Measurements from ENCODE around the gene PARD6B.

The PARD6B gene

GRCh38 chr20:50794181-50794845 is 62.9 kb downstream of the PARD6B start:
- ChIA-PET CTCF (interaction anchor here (0.7 to 10.5 kb wide), 76 partner anchors 8 to 820 kb away, joined by 3 to 220 read pairs (median 5); partner anchors contain the start of genes ADNP, DPM1, MOCS3 and PARD6B), POLR2A (interaction anchor here (0.6 to 1.1 kb wide), 3 partner anchors 10 to 164 kb away, joined by 4 to 9 read pairs (median 4); partner anchors contain the start of genes ADNP and DPM1)
- DNase-seq (ENCODE audit: extremely low spot score), result no peak
- TF ChIP-seq CTCF (IDR thresholded peaks at IDR 0.05; ENCODE audit: control extremely low read depth, extremely low read depth, low read depth, missing control alignments), result no peak

- peak; percentile 98 for TF ChIP-seq CTCF (IDR thresholded peaks at IDR 0.05; ENCODE audit: control extremely low read depth, extremely low read depth, low read depth, missing control alignments)
- POLR2A ChIA-PET, result interaction anchor here (0.6 to 1.1 kb wide), 3 partner anchors 9 to 163 kb away, joined by 4 to 9 read pairs (median 4); partner anchors contain the start of genes ADNP and DPM1
- DNase-seq (ENCODE audit: extremely low spot score), result peak; percentile 95
- CTCF ChIA-PET, result interaction anchor here (0.7 to 10.5 kb wide), 75 partner anchors 9 to 820 kb away, joined by 3 to 220 read pairs (median 5); partner anchors contain the start of genes ADNP, DPM1, MOCS3 and PARD6B
These were observed 63.7 kb downstream of the PARD6B start, which contains the start of gene BCAS4 for GRCh38 chr20:50794846-50795634. BCAS4 (plus strand) TSS chr20:50795061; CDS start chr20:50795084, 23 bp downstream.

- ChIA-PET POLR2A (no interaction called here), CTCF (interaction anchor here (1.1 to 10.5 kb wide), 3 partner anchors 14 to 131 kb away, joined by 3 to 220 read pairs (median 4); partner anchors contain the start of gene ADNP)
- TF ChIP-seq CTCF (IDR thresholded peaks at IDR 0.05; ENCODE audit: control extremely low read depth, extremely low read depth, low read depth, missing control alignments), result no peak
- no peak for DNase-seq (ENCODE audit: extremely low spot score)
These were observed 65.8 kb downstream of the PARD6B start for GRCh38 chr20:50797142-50797541.

GRCh38 chr20:50798650-50799049 is 67.3 kb downstream of the PARD6B start:
- POLR2A ChIA-PET, result no interaction called here

GRCh38 chr20:50799176-50799889 is 68.0 kb downstream of the PARD6B start:
- no peak for DNase-seq (ENCODE audit: extremely low spot score)
- no peak for TF ChIP-seq CTCF (IDR thresholded peaks at IDR 0.05; ENCODE audit: control extremely low read depth, extremely low read depth, low read depth, missing control alignments)
- ChIA-PET POLR2A (no interaction called here), CTCF (interaction anchor here (1.0 to 4.5 kb wide), 8 partner anchors 9 to 130 kb away, joined by 3 to 22 read pairs (median 6); no protein-coding TSS in a partner anchor)

More at GRCh38 chr20:50798650-50799049, 67.3 kb downstream of the PARD6B start:
- CTCF ChIA-PET, result interaction anchor here (0.6 to 4.5 kb wide), 6 partner anchors 8 to 130 kb away, joined by 3 to 22 read pairs (median 7); no protein-coding TSS in a partner anchor
- no peak for TF ChIP-seq CTCF (IDR thresholded peaks at IDR 0.05; ENCODE audit: control extremely low read depth, extremely low read depth, low read depth, missing control alignments)
- DNase-seq (ENCODE audit: extremely low spot score), result no peak
